Neural cell (in vitro differentiated cells): ENCODE data around the gene ARHGAP40. TPM values are rescaled to one million over a fixed set of nuclear protein-coding genes. Genes with fewer than 3 reads are reported as not detected.

Source experiments
- H2AFZ ChIP-seq: fragments of 200-600, 300-800 bp; sonication (generic), shearing (Covaris generic); 2 replicates; pipeline ENCODE4 v1.6.0; 2014; ENCODE audit warnings: low read depth, mild to moderate bottlenecking, antibody characterized with exemption, low read length, moderate library complexity
- H3F3A ChIP-seq: fragments of 200-600 bp; shearing (Covaris generic); 2 replicates; pipeline ENCODE4 v1.6.1; 2016; ENCODE audit warnings: mild to moderate bottlenecking, moderate library complexity, mixed read lengths, antibody characterized with exemption, low read length; ENCODE audit not compliant: insufficient read depth, poor library complexity, severe bottlenecking
- H3K27ac ChIP-seq: fragments of 200-600, 300-800 bp; sonication (generic), shearing (Covaris generic); 2 replicates; pipeline ENCODE4 v1.5.1; 2014; ENCODE audit warnings: mild to moderate bottlenecking, low read length, moderate library complexity
- H3K27me3 ChIP-seq: fragments of 300-800, 200-600 bp; sonication (generic), shearing (Covaris generic); 2 replicates; pipeline ENCODE4 v1.6.0; 2014; ENCODE audit warnings: mild to moderate bottlenecking, low read depth, low read length, moderate library complexity; ENCODE audit not compliant: insufficient read depth
- H3K36me3 ChIP-seq: fragments of 300-800, 200-600 bp; sonication (generic), shearing (Covaris generic); 2 replicates; pipeline ENCODE4 v1.5.1; 2014; ENCODE audit warnings: mild to moderate bottlenecking, antibody characterized with exemption, low read length, moderate library complexity; ENCODE audit not compliant: insufficient read depth
- H3K4me2 ChIP-seq: fragments of 300-800, 200-600 bp; sonication (generic), shearing (Covaris generic); 2 replicates; pipeline ENCODE4 v1.6.0; 2014; ENCODE audit warnings: mild to moderate bottlenecking, low read length
- H3K4me3 ChIP-seq: fragments of 300-800, 200-600 bp; sonication (generic), shearing (Covaris generic); 2 replicates; pipeline ENCODE4 v1.5.1; 2014; ENCODE audit warnings: mild to moderate bottlenecking, low read length, moderate library complexity
- H3K79me2 ChIP-seq: fragments of 200-600 bp; shearing (Covaris generic); replicated peaks from 2 replicates; pipeline ENCODE4 v1.6.0; 2014; ENCODE audit warnings: mild to moderate bottlenecking, low read length, moderate library complexity; ENCODE audit not compliant: insufficient read depth
- H3K9ac ChIP-seq: fragments of 300-800, 200-600 bp; sonication (generic), shearing (Covaris generic); 2 replicates; pipeline ENCODE4 v1.6.1; 2016; ENCODE audit warnings: mild to moderate bottlenecking, low read length, mixed read lengths
- H3K9me2 ChIP-seq: fragments of 200-600 bp; shearing (Covaris generic); 2 replicates; pipeline ENCODE4 v1.6.1; 2016; ENCODE audit warnings: mild to moderate bottlenecking, low read length, mixed read lengths; ENCODE audit not compliant: insufficient read depth
- H3K9me3 ChIP-seq: fragments of 200-600, 300-800 bp; sonication (generic), shearing (Covaris generic); 2 replicates; pipeline ENCODE4 v1.6.1; 2016; ENCODE audit warnings: mild to moderate bottlenecking, mixed run types, low read length, moderate library complexity, mixed read lengths
- H4K20me1 ChIP-seq: fragments of 200-600 bp; shearing (Covaris generic); 2 replicates; pipeline ENCODE4 v1.6.1; 2016; ENCODE audit warnings: mild to moderate bottlenecking, mixed run types; ENCODE audit not compliant: insufficient read depth
- EP300 ChIP-seq: fragments of 450-650 bp; conservative IDR thresholded peaks from 2 replicates; pipeline ENCODE4 v1.6.1; 2014; ENCODE audit warnings: antibody characterized with exemption, mild to moderate bottlenecking, moderate library complexity; ENCODE audit not compliant: poor library complexity, severe bottlenecking
- EZH2 ChIP-seq: fragments of 200-600, 300-800 bp; shearing (Covaris generic), sonication (generic); IDR thresholded peaks from 2 replicates; pipeline ENCODE4 v1.6.1; 2014; ENCODE audit warnings: antibody characterized with exemption, low read length, borderline replicate concordance, mild to moderate bottlenecking; ENCODE audit not compliant: insufficient read depth, poor library complexity, severe bottlenecking
- MXI1 ChIP-seq: fragments of 450-650 bp; conservative IDR thresholded peaks from 2 replicates; pipeline ENCODE4 v1.6.1; 2014; ENCODE audit warnings: antibody characterized with exemption, mild to moderate bottlenecking; ENCODE audit not compliant: poor library complexity, severe bottlenecking
- POLR2AphosphoS5 ChIP-seq: IDR thresholded peaks from 2 replicates; pipeline ENCODE4 v1.6.1; 2012
- RAD21 ChIP-seq: fragments of 450-650 bp; conservative IDR thresholded peaks from 2 replicates; pipeline ENCODE4 v1.6.1; 2014; ENCODE audit warnings: antibody characterized with exemption, mild to moderate bottlenecking, moderate library complexity
- SMC3 ChIP-seq: fragments of 450-650 bp; conservative IDR thresholded peaks from 2 replicates; pipeline ENCODE4 v1.6.1; 2014; ENCODE audit warnings: antibody characterized with exemption, mild to moderate bottlenecking, moderate library complexity; ENCODE audit not compliant: poor library complexity
- TAF1 ChIP-seq: IDR thresholded peaks from 2 replicates; pipeline ENCODE4 v1.6.1; 2012; ENCODE audit warnings: low read depth
- polyA minus RNA-seq: library from RNA; depleted of rRNA, polyadenylated mRNA; stranded (reverse); fragments of >200 nt; gene quantifications from 2 replicates; pipeline ENCODE4 v1.2.3, GENCODE V29; 2014
- polyA plus RNA-seq: library from polyadenylated mRNA; depleted of rRNA; stranded (reverse); fragments of >200 nt; gene quantifications from 2 replicates; pipeline ENCODE4 v1.2.3, GENCODE V29; 2014
- TF ChIP-seq, protein P1 (sequence below): IDR thresholded peaks from 2 replicates; pipeline ENCODE4 v1.6.1; 2012; ENCODE audit warnings: borderline replicate concordance
- TF ChIP-seq, protein P2 (sequence below): fragments of 450-650 bp; IDR thresholded peaks from 2 replicates; pipeline ENCODE4 v1.5.1; 2014; ENCODE audit warnings: antibody characterized with exemption, mild to moderate bottlenecking, moderate library complexity; ENCODE audit not compliant: poor library complexity, severe bottlenecking

Gene ARHGAP40
- polyA plus RNA-seq (0.61 TPM in 1 of 2 replicates, not detected in the other), polyA minus RNA-seq (0.49 TPM in 1 of 2 replicates, not detected in the other)

GRCh38 chr20:38601216-38602184 lies at the start of gene ARHGAP40:
Gene ARHGAP40 (plus strand): TSS chr20:38601809.
- Histone ChIP-seq H3K79me2 (no peaks in the 10 kb centered on the region), H3K36me3 (no peaks in the 10 kb centered on the region), H3K4me2 (no peak within 1 kb of the TSS), H3F3A (no peaks in the 10 kb centered on the region), H3K9me3 (no peaks in the 10 kb centered on the region), H3K27me3 (peaks cover 14% of the 10 kb centered on the region), H3K9ac (no peak within 1 kb of the TSS), H4K20me1 (no peaks in the 10 kb centered on the region), H3K9me2 (no peaks in the 10 kb centered on the region), H3K4me3 (no peak within 1 kb of the TSS), H2AFZ (no peak within 1 kb of the TSS), H3K27ac (no peak within 1 kb of the TSS)
- no peak for TF ChIP-seq EZH2
- TF ChIP-seq TAF1, result no peak
- TF ChIP-seq EP300, result no peak
- TF ChIP-seq MXI1, result no peak
- TF ChIP-seq POLR2AphosphoS5, result no peak
- TF ChIP-seq, protein P1, sequence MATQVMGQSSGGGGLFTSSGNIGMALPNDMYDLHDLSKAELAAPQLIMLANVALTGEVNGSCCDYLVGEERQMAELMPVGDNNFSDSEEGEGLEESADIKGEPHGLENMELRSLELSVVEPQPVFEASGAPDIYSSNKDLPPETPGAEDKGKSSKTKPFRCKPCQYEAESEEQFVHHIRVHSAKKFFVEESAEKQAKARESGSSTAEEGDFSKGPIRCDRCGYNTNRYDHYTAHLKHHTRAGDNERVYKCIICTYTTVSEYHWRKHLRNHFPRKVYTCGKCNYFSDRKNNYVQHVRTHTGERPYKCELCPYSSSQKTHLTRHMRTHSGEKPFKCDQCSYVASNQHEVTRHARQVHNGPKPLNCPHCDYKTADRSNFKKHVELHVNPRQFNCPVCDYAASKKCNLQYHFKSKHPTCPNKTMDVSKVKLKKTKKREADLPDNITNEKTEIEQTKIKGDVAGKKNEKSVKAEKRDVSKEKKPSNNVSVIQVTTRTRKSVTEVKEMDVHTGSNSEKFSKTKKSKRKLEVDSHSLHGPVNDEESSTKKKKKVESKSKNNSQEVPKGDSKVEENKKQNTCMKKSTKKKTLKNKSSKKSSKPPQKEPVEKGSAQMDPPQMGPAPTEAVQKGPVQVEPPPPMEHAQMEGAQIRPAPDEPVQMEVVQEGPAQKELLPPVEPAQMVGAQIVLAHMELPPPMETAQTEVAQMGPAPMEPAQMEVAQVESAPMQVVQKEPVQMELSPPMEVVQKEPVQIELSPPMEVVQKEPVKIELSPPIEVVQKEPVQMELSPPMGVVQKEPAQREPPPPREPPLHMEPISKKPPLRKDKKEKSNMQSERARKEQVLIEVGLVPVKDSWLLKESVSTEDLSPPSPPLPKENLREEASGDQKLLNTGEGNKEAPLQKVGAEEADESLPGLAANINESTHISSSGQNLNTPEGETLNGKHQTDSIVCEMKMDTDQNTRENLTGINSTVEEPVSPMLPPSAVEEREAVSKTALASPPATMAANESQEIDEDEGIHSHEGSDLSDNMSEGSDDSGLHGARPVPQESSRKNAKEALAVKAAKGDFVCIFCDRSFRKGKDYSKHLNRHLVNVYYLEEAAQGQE, result no peak
- TF ChIP-seq, protein P2, sequence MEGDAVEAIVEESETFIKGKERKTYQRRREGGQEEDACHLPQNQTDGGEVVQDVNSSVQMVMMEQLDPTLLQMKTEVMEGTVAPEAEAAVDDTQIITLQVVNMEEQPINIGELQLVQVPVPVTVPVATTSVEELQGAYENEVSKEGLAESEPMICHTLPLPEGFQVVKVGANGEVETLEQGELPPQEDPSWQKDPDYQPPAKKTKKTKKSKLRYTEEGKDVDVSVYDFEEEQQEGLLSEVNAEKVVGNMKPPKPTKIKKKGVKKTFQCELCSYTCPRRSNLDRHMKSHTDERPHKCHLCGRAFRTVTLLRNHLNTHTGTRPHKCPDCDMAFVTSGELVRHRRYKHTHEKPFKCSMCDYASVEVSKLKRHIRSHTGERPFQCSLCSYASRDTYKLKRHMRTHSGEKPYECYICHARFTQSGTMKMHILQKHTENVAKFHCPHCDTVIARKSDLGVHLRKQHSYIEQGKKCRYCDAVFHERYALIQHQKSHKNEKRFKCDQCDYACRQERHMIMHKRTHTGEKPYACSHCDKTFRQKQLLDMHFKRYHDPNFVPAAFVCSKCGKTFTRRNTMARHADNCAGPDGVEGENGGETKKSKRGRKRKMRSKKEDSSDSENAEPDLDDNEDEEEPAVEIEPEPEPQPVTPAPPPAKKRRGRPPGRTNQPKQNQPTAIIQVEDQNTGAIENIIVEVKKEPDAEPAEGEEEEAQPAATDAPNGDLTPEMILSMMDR, result no peak
- no peak for TF ChIP-seq RAD21

DNA sequence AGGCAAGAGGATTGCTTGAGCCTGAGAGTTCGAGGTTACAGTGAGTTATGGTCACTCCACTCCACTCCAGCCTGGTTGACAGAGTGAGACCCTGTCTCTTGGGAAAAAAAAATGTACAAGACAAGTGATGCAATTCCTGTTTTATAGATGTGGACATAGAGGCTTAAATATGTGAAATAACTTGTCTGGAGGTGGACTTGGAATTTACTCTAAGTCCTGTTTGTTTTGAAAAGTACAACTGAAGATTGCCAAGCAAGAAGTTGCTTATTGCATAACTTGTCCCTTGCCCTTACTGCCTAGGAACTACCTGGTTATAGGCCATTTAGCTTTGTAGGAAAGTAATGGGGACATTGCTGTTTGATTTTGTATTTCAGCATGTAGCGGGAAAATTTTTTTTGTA lies 46.6 kb upstream of the ARHGAP40 start:
- Histone ChIP-seq H3K9me3 (no peaks in the 10 kb centered on the region), H3F3A (no peaks in the 10 kb centered on the region), H3K9ac (no peak overlapping the region), H3K36me3 (peaks cover 13% of the 10 kb centered on the region), H3K4me3 (no peak overlapping the region), H3K27me3 (no peaks in the 10 kb centered on the region), H3K79me2 (no peaks in the 10 kb centered on the region), H3K4me2 (no peak overlapping the region), H4K20me1 (no peaks in the 10 kb centered on the region), H3K27ac (no peak overlapping the region), H3K9me2 (no peaks in the 10 kb centered on the region), H2AFZ (no peak overlapping the region)
- TF ChIP-seq MXI1, result no peak
- TF ChIP-seq, protein P2, result no peak
- no peak for TF ChIP-seq POLR2AphosphoS5
- TF ChIP-seq SMC3, result no peak
